GM13977 (cell line): Measurements from ENCODE around the gene VSTM2L.

Source experiments
- DNase-seq: peaks from one replicate; pipeline ENCODE4 v3.0.0; 2012; ENCODE audit warnings: low spot score
- CTCF ChIP-seq: IDR thresholded peaks from 2 replicates; pipeline ENCODE4 v1.5.1; 2012; ENCODE audit warnings: mild to moderate bottlenecking, control low read depth; ENCODE audit not compliant: insufficient read depth; ENCODE audit errors: extremely low read depth, missing control alignments
- in situ Hi-C: fragments of 300-500 bp; cut with MboI; formaldehyde crosslinking; loops from one replicate; pipeline ENCODE4 v1.12.0; 2022; ENCODE audit warnings: low sequenced_read_pairs, low pct_unique_long_range_greater_than_20kb, mixed read lengths, inconsistent platforms; ENCODE audit not compliant: unreplicated experiment

Gene VSTM2L

GRCh38 chr20:37901240-37901639, 1.7 kb upstream of the VSTM2L start:
- in situ Hi-C loops, result no loop called here
- no peak for DNase-seq
- no peak for TF ChIP-seq CTCF

- DNase-seq, result peak; percentile 92
- in situ Hi-C loops, result no loop called here
- peak; percentile 73 for TF ChIP-seq CTCF
Measured at GRCh38 chr20:37901654-37902503, 1.0 kb upstream of the VSTM2L start.

GRCh38 chr20:37903317-37904007, 535 bp downstream of the VSTM2L start:
- DNase-seq, result peak; percentile 56
- peak; percentile 68 for TF ChIP-seq CTCF
- in situ Hi-C loops, result no loop called here

- DNase-seq, result no peak
- TF ChIP-seq CTCF, result no peak
- in situ Hi-C loops, result no loop called here
Measured at GRCh38 chr20:37904008-37904642, 1.2 kb downstream of the VSTM2L start.

GRCh38 chr20:37904845-37905373, 2.0 kb downstream of the VSTM2L start:
- no peak for TF ChIP-seq CTCF
- in situ Hi-C loops, result no loop called here
- no peak for DNase-seq
